Osteocyte (in vitro differentiated cells): ENCODE measurements around the gene VCL. TPM values are rescaled to one million over a fixed set of nuclear protein-coding genes. Genes with fewer than 3 reads are reported as not detected.

Experiments used
- DNase-seq: peaks from one replicate; pipeline ENCODE4 v3.0.0; 2021; ENCODE audit warnings: mixed read lengths; ENCODE audit not compliant: unreplicated experiment; ENCODE audit errors: extremely low spot score
- H3K27ac Mint-ChIP-seq: one replicate; pipeline ENCODE4 v1.8.0; 2021; ENCODE audit warnings: mild to moderate bottlenecking, mixed read lengths; ENCODE audit not compliant: unreplicated experiment
- H3K27me3 Mint-ChIP-seq: one replicate; pipeline ENCODE4 v1.8.0; 2021; ENCODE audit warnings: mixed read lengths; ENCODE audit not compliant: unreplicated experiment
- H3K36me3 Mint-ChIP-seq: one replicate; pipeline ENCODE4 v1.8.0; 2021; ENCODE audit warnings: mixed read lengths; ENCODE audit not compliant: unreplicated experiment
- H3K4me1 Mint-ChIP-seq: one replicate; pipeline ENCODE4 v1.8.0; 2021; ENCODE audit warnings: mixed read lengths; ENCODE audit not compliant: unreplicated experiment
- H3K4me3 Mint-ChIP-seq: one replicate; pipeline ENCODE4 v1.8.0; 2021; ENCODE audit warnings: mild to moderate bottlenecking, moderate library complexity, mixed read lengths; ENCODE audit not compliant: unreplicated experiment
- H3K9me3 Mint-ChIP-seq: one replicate; pipeline ENCODE4 v1.8.0; 2021; ENCODE audit warnings: mixed read lengths; ENCODE audit not compliant: unreplicated experiment
- CTCF ChIP-seq: fragments of 200-600 bp; sonication (generic); IDR thresholded peaks from 2 replicates; pipeline ENCODE4 v1.5.0; 2021; ENCODE audit warnings: antibody characterized with exemption, mild to moderate bottlenecking, moderate library complexity
- total RNA-seq: library from RNA; stranded (reverse); gene quantifications from 2 replicates; pipeline ENCODE4 v1.2.1, GENCODE V29; 2021

The VCL gene
- total RNA-seq, 1 donor from 2014 or later, result 338 TPM

GRCh38 chr10:74081192-74081803 is 83.4 kb downstream of the VCL start:
- Mint-ChIP-seq H3K36me3 (peaks cover 16% of the 10 kb centered on the region), H3K9me3 (no peaks in the 10 kb centered on the region), H3K4me3 (no peak overlapping the region), H3K4me1 (peaks cover 46% of the 10 kb centered on the region), H3K27ac (peak overlapping the region; percentile 90), H3K27me3 (no peaks in the 10 kb centered on the region)
- DNase-seq, result no peak
- peak; percentile 85 for TF ChIP-seq CTCF

- no peak for TF ChIP-seq CTCF
- peak overlapping the region; percentile 50 for H3K27ac Mint-ChIP-seq
- no peak for DNase-seq
- no peak overlapping the region for H3K4me3 Mint-ChIP-seq
- H3K9me3 Mint-ChIP-seq, result no peaks in the 10 kb centered on the region
- H3K4me1 Mint-ChIP-seq, result peaks cover 44% of the 10 kb centered on the region
- H3K27me3 Mint-ChIP-seq, result no peaks in the 10 kb centered on the region
- peaks cover 16% of the 10 kb centered on the region for H3K36me3 Mint-ChIP-seq
Measured at GRCh38 chr10:74081941-74082718, 84.2 kb downstream of the VCL start.

GRCh38 chr10:74083304-74083703 is 85.4 kb downstream of the VCL start:
- Mint-ChIP-seq H3K27ac (peak overlapping the region; percentile 12), H3K4me1 (peaks cover 35% of the 10 kb centered on the region)

DNA sequence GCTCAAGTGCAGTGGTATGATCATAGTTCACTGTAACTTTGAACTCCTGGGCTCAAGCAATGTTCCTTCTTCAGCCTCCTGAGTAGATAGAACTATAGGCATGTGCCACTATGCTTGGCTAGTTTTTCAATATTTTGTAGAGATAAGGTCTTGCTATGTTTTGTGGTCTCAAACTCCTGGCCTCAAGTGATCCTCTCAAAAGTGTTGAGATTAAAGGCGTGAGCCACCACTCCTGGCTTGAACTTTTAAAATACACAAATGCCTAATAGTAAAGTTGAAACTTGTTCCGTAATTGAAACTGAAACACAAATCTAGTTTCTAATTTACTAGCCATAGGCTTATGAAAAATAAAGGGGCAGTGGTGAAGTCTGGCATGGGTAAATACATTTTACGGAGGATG is 87.0 kb downstream of the VCL start:
- peaks cover 19% of the 10 kb centered on the region for H3K4me1 Mint-ChIP-seq
- TF ChIP-seq CTCF, result no peak
- DNase-seq, result no peak
- H3K9me3 Mint-ChIP-seq, result no peaks in the 10 kb centered on the region
- H3K36me3 Mint-ChIP-seq, result peaks cover 25% of the 10 kb centered on the region
- H3K27me3 Mint-ChIP-seq, result no peaks in the 10 kb centered on the region
- no peak overlapping the region for H3K4me3 Mint-ChIP-seq
- H3K27ac Mint-ChIP-seq, result peak overlapping the region; percentile 34

More at GRCh38 chr10:74083304-74083703, 85.4 kb downstream of the VCL start:
- Mint-ChIP-seq H3K36me3 (peaks cover 13% of the 10 kb centered on the region), H3K27me3 (no peaks in the 10 kb centered on the region), H3K9me3 (no peaks in the 10 kb centered on the region), H3K4me3 (no peak overlapping the region)
- no peak for TF ChIP-seq CTCF
- DNase-seq, result no peak

- no peaks in the 10 kb centered on the region for H3K9me3 Mint-ChIP-seq
- no peak for TF ChIP-seq CTCF
- peaks cover 35% of the 10 kb centered on the region for H3K36me3 Mint-ChIP-seq
- H3K27ac Mint-ChIP-seq, result peak overlapping the region; percentile 45
- no peak overlapping the region for H3K4me3 Mint-ChIP-seq
- no peak for DNase-seq
- H3K27me3 Mint-ChIP-seq, result no peaks in the 10 kb centered on the region
- H3K4me1 Mint-ChIP-seq, result peaks cover 8% of the 10 kb centered on the region
Measured at GRCh38 chr10:74086317-74086716, 88.4 kb downstream of the VCL start.
